H1 (cell line): Measurements from ENCODE around the gene DSCAM. TPM values are rescaled to one million over a fixed set of nuclear protein-coding genes. Genes with fewer than 3 reads are reported as not detected.

Experiments
- CTCF ChIA-PET: fragments of 300-600 bp; sonication (Branson Sonifier 250); formaldehyde crosslinking; loops from one replicate; lab custom pipeline; 2021; ENCODE audit not compliant: partially characterized antibody; lab: Charles Lee
- POLR2A ChIA-PET: fragments of 300-600 bp; sonication (Branson Sonifier 250); formaldehyde crosslinking; loops from one replicate; lab custom pipeline; 2021; ENCODE audit warnings: inconsistent platforms; ENCODE audit not compliant: partially characterized antibody; lab: Charles Lee
- DNase-seq, 2 experiments: peaks; one replicate each; pipeline versions ENCODE4 v3.0.0 to v3.0.0-alpha.2; 2010 to 2022; ENCODE audit warnings: low spot score in 2 of 2, low read depth in 1 of 2, mixed read lengths in 1 of 2
- FAIRE-seq: peaks from 2 replicates; lab custom pipeline; 2011; peaks lifted over from hg19 to GRCh38; lab: Jason Lieb, UNC
- H2AFZ ChIP-seq: 2 replicates; pipeline ENCODE4 v1.8.1; 2012; ENCODE audit warnings: low read length, inconsistent platforms
- H2AK5ac ChIP-seq: 2 replicates; pipeline ENCODE4 v1.6.1; 2013; ENCODE audit warnings: low read depth, low read length
- H2BK120ac ChIP-seq: replicated peaks from 2 replicates; pipeline ENCODE3; 2013; ENCODE audit warnings: low read depth, low read length, inconsistent platforms
- H2BK12ac ChIP-seq: 2 replicates; pipeline ENCODE4 v1.6.1; 2013; ENCODE audit warnings: low read depth, low read length
- H2BK15ac ChIP-seq: 2 replicates; pipeline ENCODE4 v1.6.1; 2013; ENCODE audit warnings: low read length
- H2BK20ac ChIP-seq: 2 replicates; pipeline ENCODE4 v1.6.1; 2013; ENCODE audit warnings: low read length
- H2BK5ac ChIP-seq: 2 replicates; pipeline ENCODE4 v1.6.1; 2013; ENCODE audit warnings: low read depth, low read length
- H3K14ac ChIP-seq: 2 replicates; pipeline ENCODE4 v1.6.1; 2013; ENCODE audit warnings: inconsistent platforms; ENCODE audit not compliant: insufficient read length
- H3K18ac ChIP-seq: 2 replicates; pipeline ENCODE4 v1.6.1; 2013; ENCODE audit warnings: low read length; ENCODE audit errors: extremely low read depth
- H3K23ac ChIP-seq: 2 replicates; pipeline ENCODE4 v1.6.1; 2013; ENCODE audit warnings: inconsistent platforms; ENCODE audit not compliant: insufficient read length
- H3K23me2 ChIP-seq: 2 replicates; pipeline ENCODE4 v1.6.1; 2013; ENCODE audit warnings: low read depth, low read length
- H3K27ac ChIP-seq: 2 replicates; pipeline ENCODE4 v1.6.1; 2011; ENCODE audit warnings: low read depth, low read length, inconsistent platforms
- H3K27me3 ChIP-seq, 4 experiments: replicated peaks in 1 of 4; 1 replicate in 1 of 4; 2 replicates in 3 of 4; pipeline versions ENCODE4 v1.6.1 to v1.8.1; 2011 to 2013; ENCODE audit warnings: low read length in 3 of 4, mild to moderate bottlenecking in 3 of 4, inconsistent platforms in 2 of 4, mixed read lengths in 2 of 4, moderate library complexity in 1 of 4; ENCODE audit not compliant: control insufficient read depth in 3 of 4, insufficient read depth in 3 of 4; ENCODE audit errors: extremely low read depth in 1 of 4
- H3K36me3 ChIP-seq, 4 experiments: 2 replicates each; pipeline versions ENCODE4 v1.6.1 to v1.8.1; 2011 to 2013; ENCODE audit warnings: mild to moderate bottlenecking in 4 of 4, low read length in 3 of 4, moderate library complexity in 2 of 4, control low read depth in 1 of 4, inconsistent platforms in 1 of 4; ENCODE audit not compliant: insufficient read depth in 4 of 4, control insufficient read depth in 2 of 4
- H3K4ac ChIP-seq: replicated peaks from 2 replicates; pipeline ENCODE3; 2013; ENCODE audit warnings: low read length, low read depth, mixed read lengths, inconsistent platforms; ENCODE audit not compliant: insufficient read length
- H3K4me1 ChIP-seq, 4 experiments: replicated peaks in 1 of 4; 1 replicate in 1 of 4; 2 replicates in 3 of 4; pipeline versions ENCODE4 v1.6.1 to v1.8.1; 2011 to 2013; ENCODE audit warnings: low read length in 3 of 4, inconsistent platforms in 2 of 4, mixed read lengths in 1 of 4; ENCODE audit not compliant: insufficient read depth in 4 of 4, control insufficient read depth in 3 of 4
- H3K4me2 ChIP-seq, 2 experiments: 2 replicates each; pipeline versions ENCODE4 v1.6.1 to v1.8.1; 2011 to 2013; ENCODE audit warnings: low read depth in 2 of 2, low read length in 2 of 2, control low read depth in 1 of 2, inconsistent platforms in 1 of 2, mild to moderate bottlenecking in 1 of 2; ENCODE audit not compliant: insufficient read depth in 1 of 2
- H3K4me3 ChIP-seq, 4 experiments: fragments of 200-600, 300-600 bp in 1 of 4; sonication (generic), shearing (Covaris generic), sonication (Bioruptor Twin) in 1 of 4; 2 replicates each; pipeline versions ENCODE4 v1.5.1 to v1.8.1; 2011 to 2016; ENCODE audit warnings: low read length in 4 of 4, low read depth in 3 of 4, control low read depth in 2 of 4, inconsistent platforms in 2 of 4, mild to moderate bottlenecking in 2 of 4, mixed read lengths in 1 of 4, moderate library complexity in 1 of 4; ENCODE audit not compliant: insufficient read depth in 2 of 4; ENCODE audit errors: extremely low read depth in 1 of 4
- H3K56ac ChIP-seq: replicated peaks from 2 replicates; pipeline ENCODE3; 2013; ENCODE audit warnings: low read depth, mild to moderate bottlenecking, mixed read lengths, low read length, inconsistent platforms; ENCODE audit not compliant: insufficient read length
- H3K79me1 ChIP-seq: 2 replicates; pipeline ENCODE4 v1.6.1; 2013; ENCODE audit warnings: low read depth, low read length, control low read depth
- H3K79me2 ChIP-seq, 2 experiments: 2 replicates each; pipeline versions ENCODE4 v1.6.1 to v1.8.1; 2012 to 2013; ENCODE audit warnings: low read length in 2 of 2, mild to moderate bottlenecking in 2 of 2, inconsistent platforms in 1 of 2; ENCODE audit not compliant: insufficient read depth in 2 of 2, control insufficient read depth in 1 of 2
- H3K9ac ChIP-seq, 4 experiments: replicated peaks in 1 of 4; 1 replicate in 1 of 4; 2 replicates in 3 of 4; pipeline versions ENCODE4 v1.6.1 to v1.8.1; 2011 to 2013; ENCODE audit warnings: low read depth in 3 of 4, low read length in 3 of 4, control low read depth in 2 of 4, mild to moderate bottlenecking in 2 of 4, moderate library complexity in 2 of 4, inconsistent platforms in 1 of 4; ENCODE audit errors: extremely low read depth in 1 of 4
- H3K9me3 ChIP-seq, 2 experiments: 2 replicates each; pipeline versions ENCODE4 v1.6.1 to v1.8.1; 2012 to 2013; ENCODE audit warnings: mild to moderate bottlenecking in 2 of 2, moderate library complexity in 2 of 2, control low read depth in 1 of 2, inconsistent platforms in 1 of 2, low read depth in 1 of 2, low read length in 1 of 2, mixed read lengths in 1 of 2; ENCODE audit not compliant: insufficient read depth in 2 of 2
- H4K20me1 ChIP-seq, 2 experiments: replicated peaks in 1 of 2; 2 replicates each; pipeline versions ENCODE3 to v1.8.1; 2011 to 2013; ENCODE audit warnings: inconsistent platforms in 2 of 2, low read length in 2 of 2, mild to moderate bottlenecking in 1 of 2; ENCODE audit not compliant: insufficient read depth in 2 of 2, control insufficient read depth in 1 of 2
- H4K5ac ChIP-seq: 2 replicates; pipeline ENCODE4 v1.6.1; 2013; ENCODE audit warnings: low read length, low read depth, mixed read lengths, inconsistent platforms; ENCODE audit not compliant: insufficient read length
- H4K8ac ChIP-seq: 2 replicates; pipeline ENCODE4 v1.8.0; 2013; ENCODE audit warnings: mild to moderate bottlenecking, moderate library complexity, low read length, inconsistent platforms; ENCODE audit not compliant: insufficient read depth; ENCODE audit errors: extremely low read depth
- H4K91ac ChIP-seq: replicated peaks from 2 replicates; pipeline ENCODE3; 2013; ENCODE audit warnings: low read length, mixed read lengths, inconsistent platforms; ENCODE audit not compliant: insufficient read length
- ASH2L ChIP-seq: fragments of 200-600, 300-600 bp; sonication (generic); IDR thresholded peaks from one replicate; pipeline ENCODE4 v1.7.1; 2017; ENCODE audit warnings: low read length
- CREB1 ChIP-seq: IDR thresholded peaks from 2 replicates; pipeline ENCODE4 v1.6.1; 2012; ENCODE audit warnings: inconsistent platforms
- SP4 ChIP-seq: IDR thresholded peaks from 2 replicates; pipeline ENCODE4 v1.6.1; 2012; ENCODE audit warnings: low read length, inconsistent platforms
- WGBS, 2 experiments: shearing (Covaris generic) in 1 of 2; methylation state at CpG; one replicate each; pipeline versions ENCODE4 v1.1.6 to v1.1.7; 2013 to 2015; ENCODE audit warnings: low lambda C conversion rate in 2 of 2, mixed read lengths in 2 of 2, inconsistent platforms in 1 of 2, low coverage in 1 of 2, missing lambda C conversion rate in 1 of 2; ENCODE audit not compliant: insufficient replicate concordance in 2 of 2, insufficient coverage in 1 of 2, insufficient read length in 1 of 2; ENCODE audit errors: extremely low coverage in 1 of 2, missing lambda C conversion rate in 1 of 2; 5-methylcytosine and 5-hydroxymethylcytosine counted together
- polyA plus RNA-seq, 7 experiments: library from polyadenylated mRNA; depleted of rRNA in 3 of 7; stranded (reverse) in 5 of 7; unstranded in 2 of 7; fragments of >200 nt in 5 of 7; fragments of 200-250 nt in 2 of 7; gene quantifications; 1 replicate in 5 of 7; 2 replicates in 1 of 7; 4 replicates in 1 of 7; pipeline versions ENCODE4 v1.2.1 to v1.2.3, GENCODE V29; 2011 to 2013; ENCODE audit warnings: missing spikeins in 2 of 7, mixed read lengths in 2 of 7
- total RNA-seq: library from RNA; stranded (reverse); fragmentation: NEBNext Ultra II Directional; extraction: Animal tissue kit (Norgen Biotek cat#: 25700); gene quantifications from 2 replicates; pipeline ENCODE4 v1.2.1, GENCODE V29; 2021

Gene DSCAM
- total and polyA plus RNA-seq, 2 of the 8 experiments (the other 6 are each of a cell fraction or from before 2014, with no cell fraction given) = 0.02 to 0.15 TPM

DNA sequence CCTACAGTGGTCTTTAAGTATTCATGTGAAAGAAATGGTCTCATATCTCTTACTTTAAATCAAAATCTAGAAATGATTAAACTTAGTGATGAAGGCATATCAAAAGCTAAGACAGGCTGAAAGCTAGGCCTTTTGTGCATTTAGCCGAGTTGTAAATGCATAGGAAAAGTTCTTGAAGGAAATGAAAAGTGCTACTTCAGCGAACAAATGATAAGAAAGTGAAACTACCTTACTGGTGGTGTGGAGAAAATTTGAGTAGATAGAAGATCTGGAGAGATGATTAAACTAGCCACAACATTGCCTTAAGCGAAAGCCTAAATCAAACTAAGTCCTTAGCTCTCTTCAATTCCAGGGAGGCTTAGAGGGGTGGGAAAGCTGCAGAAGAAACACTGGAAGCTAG lies 147.6 kb downstream of the DSCAM start:
- H2AFZ ChIP-seq = no peak overlapping the region
- H3K9ac ChIP-seq = no peak overlapping the region
- H3K23me2 ChIP-seq = no peaks in the 10 kb centered on the region
- no peak overlapping the region for H3K14ac ChIP-seq
- no peaks in the 10 kb centered on the region for H3K79me1 ChIP-seq
- no peak overlapping the region for H3K18ac ChIP-seq
- no peaks in the 10 kb centered on the region for H3K9me3 ChIP-seq
- no peaks in the 10 kb centered on the region for H3K36me3 ChIP-seq
- no peak overlapping the region for H2BK15ac ChIP-seq
- H4K91ac ChIP-seq = no peak overlapping the region
- H4K8ac ChIP-seq = no peak overlapping the region
- no peaks in the 10 kb centered on the region for H3K4me1 ChIP-seq
- FAIRE-seq (no peak), DNase-seq (no peak)
- no peak overlapping the region for H3K56ac ChIP-seq
- H3K4me3 ChIP-seq = no peak overlapping the region
- H4K20me1 ChIP-seq = no peaks in the 10 kb centered on the region
- H3K23ac ChIP-seq = no peak overlapping the region
- no peak overlapping the region for H3K4me2 ChIP-seq
- H3K27ac ChIP-seq = no peak overlapping the region
- H3K27me3 ChIP-seq = no peaks in the 10 kb centered on the region
- H2BK120ac ChIP-seq = no peak overlapping the region
- H2AK5ac ChIP-seq = no peak overlapping the region
- ChIA-PET POLR2A (no interaction called here), CTCF (no interaction called here)
- no peaks in the 10 kb centered on the region for H3K79me2 ChIP-seq
- TF ChIP-seq SP4 (no peak), CREB1 (no peak), ASH2L (no peak)
- H4K5ac ChIP-seq = no peak overlapping the region
- H2BK20ac ChIP-seq = no peak overlapping the region
- H2BK12ac ChIP-seq = no peak overlapping the region
- WGBS, 2 experiments = 91% methylated on average over 3 of the region's 3 CpGs; no CpG with 5 or more reads in 1 of the 2 experiments
- H3K4ac ChIP-seq = no peak overlapping the region
- H2BK5ac ChIP-seq = no peak overlapping the region
